H9 (cell line): Measurements from ENCODE around the gene DIAPH2. TPM values are rescaled to one million over a fixed set of nuclear protein-coding genes. Genes with fewer than 3 reads are reported as not detected.
A peak's percentile ranks its signal among the peaks of the same experiment; 100 is the strongest.

Source experiments
- DNase-seq: peaks from one replicate; pipeline ENCODE4 v3.0.0-alpha.2; 2017
- H2AFZ ChIP-seq: one replicate; pipeline ENCODE4 v1.6.1; 2013; ENCODE audit warnings: mild to moderate bottlenecking, low read length, control low read depth, moderate library complexity
- H2AK5ac ChIP-seq: 2 replicates; pipeline ENCODE4 v1.6.1; 2013; ENCODE audit warnings: low read length, control low read depth, mixed read lengths; ENCODE audit not compliant: insufficient read length
- H2BK120ac ChIP-seq: one replicate; pipeline ENCODE4 v1.6.1; 2013; ENCODE audit warnings: low read depth, mild to moderate bottlenecking, low read length, control low read depth, inconsistent platforms; ENCODE audit not compliant: poor library complexity, severe bottlenecking
- H2BK12ac ChIP-seq: 2 replicates; pipeline ENCODE4 v1.6.1; 2013; ENCODE audit warnings: low read length, control low read depth, mixed read lengths, low read depth; ENCODE audit not compliant: insufficient read length
- H2BK15ac ChIP-seq: 2 replicates; pipeline ENCODE4 v1.6.1; 2013; ENCODE audit warnings: low read depth, low read length, control low read depth
- H2BK20ac ChIP-seq: one replicate; pipeline ENCODE4 v1.6.1; 2013; ENCODE audit warnings: low read depth, mild to moderate bottlenecking, low read length, control low read depth, inconsistent platforms; ENCODE audit not compliant: poor library complexity, severe bottlenecking
- H2BK5ac ChIP-seq: 2 replicates; pipeline ENCODE4 v1.6.1; 2013; ENCODE audit warnings: low read length, control low read depth, mixed read lengths; ENCODE audit not compliant: insufficient read length
- H3K14ac ChIP-seq: 2 replicates; pipeline ENCODE4 v1.6.1; 2013; ENCODE audit warnings: low read length, control low read depth; ENCODE audit not compliant: insufficient read depth
- H3K18ac ChIP-seq: 2 replicates; pipeline ENCODE4 v1.6.1; 2013; ENCODE audit warnings: low read depth, mild to moderate bottlenecking, mixed read lengths, low read length, control low read depth; ENCODE audit not compliant: insufficient read length
- H3K23ac ChIP-seq: 2 replicates; pipeline ENCODE4 v1.6.1; 2013; ENCODE audit warnings: low read length, control low read depth, mixed read lengths, low read depth; ENCODE audit not compliant: insufficient read length
- H3K23me2 ChIP-seq: 2 replicates; pipeline ENCODE4 v1.6.1; 2013; ENCODE audit warnings: low read depth, mild to moderate bottlenecking, mixed read lengths, low read length, control low read depth; ENCODE audit not compliant: insufficient read length, poor library complexity, severe bottlenecking
- H3K27ac ChIP-seq: 2 replicates; pipeline ENCODE4 v1.5.1; 2013; ENCODE audit warnings: low read length, control low read depth, mixed read lengths, low read depth; ENCODE audit not compliant: insufficient read length
- H3K27me3 ChIP-seq: 2 replicates; pipeline ENCODE4 v1.6.1; 2013; ENCODE audit warnings: low read length, control low read depth, inconsistent platforms; ENCODE audit not compliant: insufficient read depth
- H3K4ac ChIP-seq: 2 replicates; pipeline ENCODE4 v1.6.1; 2013; ENCODE audit warnings: low read depth, mild to moderate bottlenecking, control low read depth, inconsistent platforms, low read length, moderate library complexity
- H3K4me1 ChIP-seq: 2 replicates; pipeline ENCODE4 v1.6.1; 2013; ENCODE audit warnings: low read length, control low read depth, inconsistent platforms; ENCODE audit not compliant: insufficient read depth
- H3K4me2 ChIP-seq: 2 replicates; pipeline ENCODE4 v1.6.1; 2013; ENCODE audit warnings: low read length, control low read depth, mixed read lengths; ENCODE audit not compliant: insufficient read length, insufficient read depth
- H3K56ac ChIP-seq: 2 replicates; pipeline ENCODE4 v1.6.1; 2013; ENCODE audit warnings: low read depth, mild to moderate bottlenecking, mixed read lengths, low read length, control low read depth; ENCODE audit not compliant: insufficient read length
- H3K79me1 ChIP-seq: 2 replicates; pipeline ENCODE4 v1.6.1; 2013; ENCODE audit warnings: low read depth, mild to moderate bottlenecking, moderate library complexity, low read length, control low read depth, inconsistent platforms; ENCODE audit not compliant: insufficient read depth, poor library complexity, severe bottlenecking
- H3K79me2 ChIP-seq: 2 replicates; pipeline ENCODE4 v1.6.1; 2013; ENCODE audit warnings: low read length, control low read depth, inconsistent platforms; ENCODE audit not compliant: insufficient read depth
- H3K9ac ChIP-seq: 2 replicates; pipeline ENCODE4 v1.6.1; 2013; ENCODE audit warnings: low read length, control low read depth, mixed read lengths; ENCODE audit not compliant: insufficient read length; ENCODE audit errors: extremely low read depth
- H3K9me3 ChIP-seq: one replicate; pipeline ENCODE4 v1.6.1; 2013; ENCODE audit warnings: low read depth, low read length, inconsistent platforms; ENCODE audit not compliant: control insufficient read depth
- H3T11ph ChIP-seq: one replicate; pipeline ENCODE4 v1.6.1; 2013; ENCODE audit warnings: mild to moderate bottlenecking, low read length, control low read depth, inconsistent platforms
- H4K20me1 ChIP-seq: one replicate; pipeline ENCODE4 v1.6.1; 2013; ENCODE audit not compliant: control insufficient read depth, insufficient read length, insufficient read depth
- H4K5ac ChIP-seq: 2 replicates; pipeline ENCODE4 v1.6.1; 2013; ENCODE audit warnings: low read depth, mild to moderate bottlenecking, mixed read lengths, low read length, control low read depth; ENCODE audit not compliant: insufficient read length
- H4K8ac ChIP-seq: replicated peaks from 2 replicates; pipeline ENCODE4 v1.6.1; 2013; ENCODE audit warnings: low read length, control low read depth, mixed read lengths, low read depth; ENCODE audit not compliant: insufficient read length
- H4K91ac ChIP-seq: 2 replicates; pipeline ENCODE4 v1.6.1; 2013; ENCODE audit warnings: low read depth, mild to moderate bottlenecking, moderate library complexity, mixed read lengths, low read length, control low read depth; ENCODE audit not compliant: insufficient read length
- H3K27ac Mint-ChIP-seq, 3 experiments: 2 replicates in 2 of 3; 3 replicates in 1 of 3; pipeline ENCODE4 v1.8.0; 2020 to 2021; ENCODE audit warnings: mixed read lengths in 3 of 3, mild to moderate bottlenecking in 1 of 3, moderate library complexity in 1 of 3
- H3K27me3 Mint-ChIP-seq: 2 replicates; pipeline ENCODE4 v1.8.0; 2021; ENCODE audit warnings: low read depth, mild to moderate bottlenecking, moderate library complexity, mixed read lengths
- H3K36me3 Mint-ChIP-seq, 3 experiments: 2 replicates in 2 of 3; 3 replicates in 1 of 3; pipeline ENCODE4 v1.8.0; 2020 to 2021; ENCODE audit warnings: low read depth in 3 of 3, mixed read lengths in 3 of 3; ENCODE audit not compliant: insufficient read depth in 1 of 3
- H3K4me1 Mint-ChIP-seq, 2 experiments: 2 replicates each; pipeline ENCODE4 v1.8.0; 2020; ENCODE audit warnings: mixed read lengths in 2 of 2
- H3K4me3 Mint-ChIP-seq, 2 experiments: 2 replicates in 1 of 2; 3 replicates in 1 of 2; pipeline ENCODE4 v1.8.0; 2020 to 2021; ENCODE audit warnings: mild to moderate bottlenecking in 2 of 2, mixed read lengths in 2 of 2, moderate library complexity in 1 of 2
- H3K9me3 Mint-ChIP-seq, 2 experiments: 2 replicates in 1 of 2; 3 replicates in 1 of 2; pipeline ENCODE4 v1.8.0; 2020; ENCODE audit warnings: mild to moderate bottlenecking in 2 of 2, mixed read lengths in 2 of 2, moderate library complexity in 1 of 2
- WGBS: extraction: QIAGEN DNeasy Blood & Tissue Kit; methylation state at CpG from one replicate; pipeline ENCODE4 v1.1.7; 2013; ENCODE audit warnings: missing lambda C conversion rate, low lambda C conversion rate, mixed read lengths; ENCODE audit not compliant: insufficient read length; ENCODE audit errors: extremely low coverage; 5-methylcytosine and 5-hydroxymethylcytosine counted together
- total RNA-seq: library from RNA; stranded (reverse); gene quantifications from 2 replicates; pipeline ENCODE4 v1.2.1, GENCODE V29; 2021
- TF ChIP-seq, protein P1 (sequence below): fragments of 200-600 bp; sonication (generic); conservative IDR thresholded peaks from 3 replicates; pipeline ENCODE4 v1.8.0; 2021; ENCODE audit warnings: antibody characterized with exemption, mild to moderate bottlenecking

The DIAPH2 gene
- total RNA-seq, 1 experiment from 2014 or later = 45.4 TPM

DNA sequence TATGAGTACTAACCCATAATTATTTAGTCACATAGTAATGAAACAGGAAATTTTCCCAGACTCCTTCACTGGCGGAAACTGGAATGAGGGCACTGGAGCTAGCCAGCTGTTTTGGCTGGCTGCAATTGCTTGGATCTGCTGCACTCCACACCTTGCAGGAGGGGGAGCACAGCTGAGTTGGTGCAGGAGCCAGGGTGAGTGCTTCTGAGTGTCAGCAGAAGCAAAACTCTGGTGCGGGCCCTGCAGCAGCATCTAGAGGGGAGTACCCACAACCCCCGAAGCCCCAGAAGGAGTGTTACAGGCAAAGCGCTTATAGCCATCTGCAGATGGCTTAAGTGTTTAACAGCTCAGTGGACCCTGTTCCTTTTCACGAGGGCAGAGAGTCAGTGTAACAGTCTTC is 295.1 kb downstream of the DIAPH2 start:
- Mint-ChIP-seq H3K27me3 (no peaks in the 10 kb centered on the region), H3K9me3 (no peaks in the 10 kb centered on the region), H3K36me3 (peaks cover 0 to 1% (median 0%) of the 10 kb centered on the region in 3 experiments; a peak in 1 of 7 replicates), H3K4me1 (peaks cover 9 to 21% of the 10 kb centered on the region in 2 experiments), H3K27ac (peak overlapping the region in 1 of 3 experiments; percentile 44; a peak in 1 of 7 replicates), H3K4me3 (no peak overlapping the region)
- Histone ChIP-seq H3K27ac (no peak overlapping the region), H2AK5ac (no peak overlapping the region), H3K23me2 (no peaks in the 10 kb centered on the region), H2AFZ (no peak overlapping the region), H2BK5ac (no peak overlapping the region), H3K9ac (no peak overlapping the region), H3K79me1 (no peaks in the 10 kb centered on the region), H3K18ac (no peak overlapping the region), H2BK120ac (no peak overlapping the region), H4K5ac (no peak overlapping the region), H3K9me3 (no peaks in the 10 kb centered on the region), H3K56ac (no peak overlapping the region), H3K27me3 (no peaks in the 10 kb centered on the region), H2BK15ac (no peak overlapping the region), H3T11ph (no peak overlapping the region), H4K20me1 (no peaks in the 10 kb centered on the region), H4K8ac (no peak overlapping the region), H4K91ac (no peak overlapping the region), H3K23ac (no peak overlapping the region), H3K4ac (no peak overlapping the region), H3K14ac (no peak overlapping the region), H2BK12ac (no peak overlapping the region), H3K4me1 (no peaks in the 10 kb centered on the region; the same call in 1 of the 2 replicates), H3K4me2 (no peak overlapping the region), H3K79me2 (no peaks in the 10 kb centered on the region), H2BK20ac (no peak overlapping the region)
- DNase-seq = peak; percentile 50
- no CpG with 5 or more reads among the region's 5 CpGs for WGBS
- TF ChIP-seq, protein P1, sequence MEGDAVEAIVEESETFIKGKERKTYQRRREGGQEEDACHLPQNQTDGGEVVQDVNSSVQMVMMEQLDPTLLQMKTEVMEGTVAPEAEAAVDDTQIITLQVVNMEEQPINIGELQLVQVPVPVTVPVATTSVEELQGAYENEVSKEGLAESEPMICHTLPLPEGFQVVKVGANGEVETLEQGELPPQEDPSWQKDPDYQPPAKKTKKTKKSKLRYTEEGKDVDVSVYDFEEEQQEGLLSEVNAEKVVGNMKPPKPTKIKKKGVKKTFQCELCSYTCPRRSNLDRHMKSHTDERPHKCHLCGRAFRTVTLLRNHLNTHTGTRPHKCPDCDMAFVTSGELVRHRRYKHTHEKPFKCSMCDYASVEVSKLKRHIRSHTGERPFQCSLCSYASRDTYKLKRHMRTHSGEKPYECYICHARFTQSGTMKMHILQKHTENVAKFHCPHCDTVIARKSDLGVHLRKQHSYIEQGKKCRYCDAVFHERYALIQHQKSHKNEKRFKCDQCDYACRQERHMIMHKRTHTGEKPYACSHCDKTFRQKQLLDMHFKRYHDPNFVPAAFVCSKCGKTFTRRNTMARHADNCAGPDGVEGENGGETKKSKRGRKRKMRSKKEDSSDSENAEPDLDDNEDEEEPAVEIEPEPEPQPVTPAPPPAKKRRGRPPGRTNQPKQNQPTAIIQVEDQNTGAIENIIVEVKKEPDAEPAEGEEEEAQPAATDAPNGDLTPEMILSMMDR = no peak
